ENCODE data around the gene TRPM2. TPM values are rescaled to one million over a fixed set of nuclear protein-coding genes. Genes with fewer than 3 reads are reported as not detected.

TRPM2 gene
- total RNA-seq, 1 experiment from 2014 or later, result not detected

- DNase-seq, result no peak
- no peaks in the 10 kb centered on the region for H3K36me3 Mint-ChIP-seq (ENCODE audit: insufficient read depth, unreplicated experiment)
- H3K27ac Mint-ChIP-seq (ENCODE audit: unreplicated experiment), result no peak overlapping the region
- no peak for TF ChIP-seq CTCF (IDR thresholded peaks at IDR 0.05; ENCODE audit: unreplicated experiment)
- intact Hi-C loops (cut with micrococcal nuclease; ENCODE audit: unreplicated experiment), result no loop called here
- CTCF ChIA-PET, result no interaction called here
- peaks cover 46% of the 10 kb centered on the region for H3K27me3 Mint-ChIP-seq (ENCODE audit: unreplicated experiment)
- BruUV-seq (replicated peaks), result no TSS peak
- H3K4me3 Mint-ChIP-seq (ENCODE audit: low read depth, unreplicated experiment), result no peak overlapping the region
- no peaks in the 10 kb centered on the region for H3K4me1 Mint-ChIP-seq (ENCODE audit: low read depth, unreplicated experiment)
- peaks cover 3% of the 10 kb centered on the region for H3K9me3 Mint-ChIP-seq (ENCODE audit: low read depth, unreplicated experiment)
Measured at GRCh38 chr21:44433791-44434567, 80.6 kb downstream of the TRPM2 start.

- no peak for TF ChIP-seq CTCF (IDR thresholded peaks at IDR 0.05; ENCODE audit: unreplicated experiment)
- CTCF ChIA-PET, result no interaction called here
- Mint-ChIP-seq H3K9me3 (ENCODE audit: low read depth, unreplicated experiment) (peaks cover 3% of the 10 kb centered on the region), H3K27me3 (ENCODE audit: unreplicated experiment) (peaks cover 51% of the 10 kb centered on the region), H3K27ac (ENCODE audit: unreplicated experiment) (no peak overlapping the region), H3K4me3 (ENCODE audit: low read depth, unreplicated experiment) (no peak overlapping the region), H3K36me3 (ENCODE audit: insufficient read depth, unreplicated experiment) (no peaks in the 10 kb centered on the region), H3K4me1 (ENCODE audit: low read depth, unreplicated experiment) (no peaks in the 10 kb centered on the region)
- no peak for DNase-seq
- no TSS peak for BruUV-seq (replicated peaks)
- intact Hi-C loops (cut with micrococcal nuclease; ENCODE audit: unreplicated experiment), result no loop called here
Measured at GRCh38 chr21:44434568-44434925, 81.1 kb downstream of the TRPM2 start.

DNA sequence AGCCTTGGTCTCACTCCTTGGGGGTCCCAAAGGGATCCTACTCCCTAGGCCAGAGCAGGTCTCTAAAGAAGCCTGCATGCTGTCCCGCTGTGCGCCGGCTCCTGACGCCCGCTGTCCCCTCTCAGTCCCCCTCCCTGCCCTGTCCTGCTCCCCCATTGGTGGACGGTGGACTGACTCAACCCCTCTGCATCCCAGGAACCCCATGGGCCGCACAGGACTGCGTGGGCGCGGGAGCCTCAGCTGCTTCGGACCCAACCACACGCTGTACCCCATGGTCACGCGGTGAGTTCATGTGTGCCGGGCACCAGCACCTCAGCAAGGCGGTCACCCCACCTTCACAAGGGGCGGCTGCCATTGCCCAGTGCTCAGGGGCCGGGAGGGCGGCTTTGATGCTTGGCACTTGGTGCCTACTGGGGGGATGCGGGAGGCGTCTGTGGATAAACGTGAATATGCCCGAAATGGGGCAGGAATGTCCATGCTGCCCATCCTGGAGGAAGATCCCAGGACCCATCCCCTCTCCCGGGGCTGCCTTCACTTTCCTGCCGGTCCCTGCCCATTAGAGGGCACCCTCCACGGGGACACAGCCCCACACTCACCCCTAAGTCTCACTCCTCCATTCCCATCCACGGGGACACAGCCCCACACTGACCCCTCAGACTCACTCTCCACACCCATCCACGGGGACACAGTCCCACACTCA lies 81.7 kb downstream of the TRPM2 start:
- TF ChIP-seq CTCF (IDR thresholded peaks at IDR 0.05; ENCODE audit: unreplicated experiment), result no peak
- Mint-ChIP-seq H3K4me1 (ENCODE audit: low read depth, unreplicated experiment) (no peaks in the 10 kb centered on the region), H3K27me3 (ENCODE audit: unreplicated experiment) (peaks cover 57% of the 10 kb centered on the region), H3K4me3 (ENCODE audit: low read depth, unreplicated experiment) (no peak overlapping the region), H3K9me3 (ENCODE audit: low read depth, unreplicated experiment) (peaks cover 3% of the 10 kb centered on the region), H3K36me3 (ENCODE audit: insufficient read depth, unreplicated experiment) (no peaks in the 10 kb centered on the region), H3K27ac (ENCODE audit: unreplicated experiment) (no peak overlapping the region)
- DNase-seq, result no peak
- intact Hi-C loops (cut with micrococcal nuclease; ENCODE audit: unreplicated experiment), result no loop called here
- no TSS peak for BruUV-seq (replicated peaks)
- CTCF ChIA-PET, result no interaction called here

GRCh38 chr21:44436111-44436611 lies 82.7 kb downstream of the TRPM2 start:
- no peak overlapping the region for H3K4me3 Mint-ChIP-seq (ENCODE audit: low read depth, unreplicated experiment)
- H3K27ac Mint-ChIP-seq (ENCODE audit: unreplicated experiment), result no peak overlapping the region
- CTCF ChIA-PET, result no interaction called here
- no peak for DNase-seq
- H3K4me1 Mint-ChIP-seq (ENCODE audit: low read depth, unreplicated experiment), result no peaks in the 10 kb centered on the region
- no TSS peak for BruUV-seq (replicated peaks)
- no peaks in the 10 kb centered on the region for H3K9me3 Mint-ChIP-seq (ENCODE audit: low read depth, unreplicated experiment)
- intact Hi-C loops (cut with micrococcal nuclease; ENCODE audit: unreplicated experiment), result no loop called here
- TF ChIP-seq CTCF (IDR thresholded peaks at IDR 0.05; ENCODE audit: unreplicated experiment), result no peak
- H3K36me3 Mint-ChIP-seq (ENCODE audit: insufficient read depth, unreplicated experiment), result no peaks in the 10 kb centered on the region
- peaks cover 66% of the 10 kb centered on the region for H3K27me3 Mint-ChIP-seq (ENCODE audit: unreplicated experiment)
